Measurements from ENCODE around the gene CHL1. TPM values are rescaled to one million over a fixed set of nuclear protein-coding genes. Genes with fewer than 3 reads are reported as not detected.

The CHL1 gene
- total and polyA plus RNA-seq, 2 experiments from 2014 or later = 1.4 to 1.9 TPM

GRCh38 chr3:374459-374858 is 177.9 kb downstream of the CHL1 start:
- Mint-ChIP-seq H3K4me1 (no peaks in the 10 kb centered on the region), H3K4me3 (no peak overlapping the region), H3K27ac (no peak overlapping the region), H3K36me3 (ENCODE audit: low read depth) (peaks cover 50% of the 10 kb centered on the region), H3K9me3 (peaks cover 99% of the 10 kb centered on the region), H3K27me3 (ENCODE audit: insufficient read depth, low read depth, poor library complexity) (peaks cover 6% of the 10 kb centered on the region)
- no peaks in the 10 kb centered on the region for H4K20me1 ChIP-seq (replicated peaks; ENCODE audit: insufficient read depth)
- no peak overlapping the region for H3K4me2 ChIP-seq
- no peaks in the 10 kb centered on the region for H3K4me1 ChIP-seq (ENCODE audit: insufficient read depth)
- ATAC-seq (no peak), DNase-seq (ENCODE audit: low spot score) (no peak)
- H3K36me3 ChIP-seq (ENCODE audit: insufficient read depth) = no peaks in the 10 kb centered on the region
- H3K27me3 ChIP-seq (ENCODE audit: insufficient read depth) = no peaks in the 10 kb centered on the region
- H3K79me2 ChIP-seq (replicated peaks; ENCODE audit: insufficient read depth) = no peaks in the 10 kb centered on the region
- H3K4me3 ChIP-seq = no peak overlapping the region
- no peaks in the 10 kb centered on the region for H3K9me2 ChIP-seq (ENCODE audit: insufficient read depth)
- no peak for TF ChIP-seq CREB1 (CRISPR knock-in tag; IDR thresholded peaks at IDR 0.05; ENCODE audit: low read depth)
- TF ChIP-seq STAT1 (IDR thresholded peaks at IDR 0.05; ENCODE audit: unreplicated experiment) = no peak
- no peak for TF ChIP-seq JUNB (IDR thresholded peaks at IDR 0.05; ENCODE audit: unreplicated experiment)
- TF ChIP-seq EZH2 (IDR thresholded peaks at IDR 0.05; ENCODE audit: low read depth, unreplicated experiment) = no peak
- TF ChIP-seq EZH2phosphoT487 (IDR thresholded peaks at IDR 0.05; ENCODE audit: unreplicated experiment) = no peak
- no peak for TF ChIP-seq ZNF114 (CRISPR knock-in tag; IDR thresholded peaks at IDR 0.05)
- no peak for TF ChIP-seq ZNF462 (CRISPR knock-in tag; IDR thresholded peaks at IDR 0.05)
- no peak for TF ChIP-seq ZNF331 (CRISPR knock-in tag; IDR thresholded peaks at IDR 0.05; ENCODE audit: low read depth)
- TF ChIP-seq REST (IDR thresholded peaks at IDR 0.05; ENCODE audit: unreplicated experiment) = no peak
- TF ChIP-seq CTCF (conservative IDR thresholded peaks at IDR 0.05; ENCODE audit: low read depth in 2 of 2) = no peak
- TF ChIP-seq NANOG (IDR thresholded peaks at IDR 0.05; ENCODE audit: borderline replicate concordance) = no peak
- H3K27ac ChIP-seq (ENCODE audit: low read depth) = no peak overlapping the region
- H3F3A ChIP-seq (replicated peaks; ENCODE audit: low read depth) = no peaks in the 10 kb centered on the region
- no peak overlapping the region for H2AFZ ChIP-seq
